GM12865 (cell line): ENCODE data around the gene MFAP3.

Source experiments
- DNase-seq: peaks from one replicate; pipeline ENCODE4 v3.0.0; 2010; ENCODE audit warnings: low read depth
- H3K4me3 ChIP-seq: 2 replicates; pipeline ENCODE4 v1.5.1; 2011; ENCODE audit warnings: mild to moderate bottlenecking, low read depth, low read length, control low read depth
- CTCF ChIP-seq: IDR thresholded peaks from 2 replicates; pipeline ENCODE4 v1.5.1; 2011; ENCODE audit warnings: low read length, control low read depth, low read depth, inconsistent platforms; ENCODE audit not compliant: insufficient read depth; ENCODE audit errors: missing control alignments

MFAP3 gene

DNA sequence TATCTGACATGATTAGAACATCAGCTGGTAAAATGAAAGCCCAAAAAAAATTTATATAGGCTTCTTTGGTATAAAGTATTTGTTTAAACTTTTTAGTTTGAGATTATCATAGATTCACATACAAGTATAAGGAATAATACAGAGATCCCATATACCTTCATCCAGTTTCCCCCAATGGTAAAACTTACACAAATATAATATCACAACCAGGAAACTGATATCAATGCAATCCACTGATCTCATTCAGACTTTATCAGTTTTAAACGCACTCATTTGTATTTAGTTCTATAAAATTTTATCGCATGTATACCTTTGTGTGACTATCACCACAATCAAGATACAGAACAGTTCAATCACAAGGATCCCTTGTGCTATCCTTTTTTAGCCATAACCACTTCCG is 3.8 kb upstream of the MFAP3 start:
- TF ChIP-seq CTCF, result no peak
- no peak for DNase-seq
- H3K4me3 ChIP-seq, result no peak overlapping the region

DNA sequence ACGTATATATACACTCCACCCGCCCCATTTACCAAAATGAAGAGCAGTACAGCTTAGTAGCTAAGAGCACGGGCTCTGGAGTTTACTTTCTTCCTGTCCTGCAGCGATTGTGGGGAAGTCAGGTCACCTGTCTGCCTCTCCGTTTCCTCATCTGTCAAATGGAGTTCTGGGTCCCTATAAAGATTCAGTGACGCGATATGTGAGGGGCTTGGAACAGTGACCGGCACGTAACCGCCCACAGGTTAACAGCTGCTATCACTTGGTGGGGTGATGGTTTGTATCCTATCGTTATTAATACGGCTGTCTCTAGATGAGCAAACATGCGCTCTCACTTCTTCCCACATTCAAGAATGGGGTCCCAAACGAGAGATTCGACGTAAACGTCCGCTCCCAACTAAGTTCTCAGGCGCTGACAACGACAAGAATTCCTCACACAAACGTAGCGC is 483 bp upstream of the MFAP3 start:
- TF ChIP-seq CTCF, result no peak
- peak; percentile 83 for DNase-seq
- H3K4me3 ChIP-seq, result peak overlapping the region; percentile 99

DNA sequence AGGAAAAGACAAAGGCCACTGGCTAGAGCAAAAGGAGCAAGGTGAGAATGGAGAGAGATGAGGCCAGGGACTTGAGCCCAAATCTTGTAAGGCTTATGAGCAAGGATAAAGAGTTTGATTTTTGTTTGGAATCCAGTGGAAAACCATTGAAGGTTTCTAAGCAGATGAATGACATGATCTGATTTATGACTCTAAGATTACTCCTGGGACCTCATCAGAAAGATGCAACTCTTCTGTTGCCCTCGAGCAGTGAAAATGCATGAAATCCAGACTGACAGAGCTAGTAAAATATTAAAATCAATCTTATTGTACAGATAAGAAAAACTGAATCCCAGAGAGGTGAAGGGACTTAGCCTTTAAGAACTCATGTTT is 677 bp downstream of the MFAP3 start:
- H3K4me3 ChIP-seq, result peak overlapping the region; percentile 99
- TF ChIP-seq CTCF, result no peak
- DNase-seq, result no peak

GRCh38 chr5:154042766-154043165 is 4.0 kb downstream of the MFAP3 start:
- H3K4me3 ChIP-seq, result no peak overlapping the region
- TF ChIP-seq CTCF, result no peak
- no peak for DNase-seq

DNA sequence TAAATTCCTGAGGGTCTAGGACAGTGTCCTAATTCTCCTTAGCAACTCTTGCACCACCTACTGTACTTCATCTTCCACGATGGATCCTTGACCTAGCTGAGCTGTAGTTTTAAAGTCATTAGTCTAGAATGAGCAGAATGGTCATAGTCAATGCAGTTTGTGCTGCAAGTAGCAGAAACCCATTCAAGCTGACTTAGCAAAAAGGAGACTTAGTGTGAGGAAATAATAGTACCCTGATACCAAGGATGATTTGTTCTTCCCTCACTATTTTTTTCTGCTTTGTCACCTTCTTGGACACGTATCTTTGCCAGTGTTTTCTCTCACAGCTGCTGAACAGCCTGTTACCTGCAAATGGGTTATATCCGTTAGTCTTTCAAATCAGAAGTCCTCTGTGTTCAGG is 5.3 kb downstream of the MFAP3 start:
- no peak overlapping the region for H3K4me3 ChIP-seq
- TF ChIP-seq CTCF, result no peak
- no peak for DNase-seq

DNA sequence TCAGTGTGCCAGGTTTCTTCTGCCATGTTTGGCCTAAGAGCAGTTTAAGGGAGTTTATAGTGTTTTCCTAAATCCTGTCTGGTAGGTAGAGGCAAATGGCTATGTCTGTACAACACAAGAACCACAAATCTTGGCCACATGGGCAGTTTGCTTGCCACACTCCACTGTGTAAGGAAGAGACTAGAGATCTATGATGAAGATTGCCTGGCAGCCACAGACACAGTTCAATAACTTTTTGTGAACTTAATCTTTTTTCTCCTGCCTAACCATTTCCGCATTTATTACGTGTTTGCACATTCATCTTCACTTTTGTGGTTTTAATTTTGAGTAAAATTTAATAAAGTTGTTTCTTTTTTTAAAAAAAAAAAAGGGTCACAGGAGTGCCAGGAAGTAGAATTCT is 5.8 kb downstream of the MFAP3 start:
- no peak for TF ChIP-seq CTCF
- no peak overlapping the region for H3K4me3 ChIP-seq
- DNase-seq, result no peak

- no peak for TF ChIP-seq CTCF
- DNase-seq, result no peak
- no peak overlapping the region for H3K4me3 ChIP-seq
Observed at GRCh38 chr5:154046486-154046885, 7.7 kb downstream of the MFAP3 start.
